ENCODE measurements around the gene NOL6. TPM values are rescaled to one million over a fixed set of nuclear protein-coding genes. Genes with fewer than 3 reads are reported as not detected.
"Not testable (repeated sequence)": the region's sequence is repeated elsewhere in the genome, so short reads cannot be mapped to it uniquely, and the experiment has no call there.

Gene NOL6
- total RNA-seq, 1 donor from 2014 or later: 60.1 TPM

GRCh38 chr9:33517373-33517772 is 43.6 kb upstream of the NOL6 start:
- no peaks in the 10 kb centered on the region for H3K27me3 ChIP-seq (ENCODE audit: insufficient read depth, low read length)
- H3K9me3 Mint-ChIP-seq (ENCODE audit: unreplicated experiment): no peaks in the 10 kb centered on the region
- H3K9ac ChIP-seq (ENCODE audit: low read length): no peak overlapping the region
- no peak overlapping the region for H3K27ac ChIP-seq (ENCODE audit: low read depth, low read length)
- no peak for TF ChIP-seq EZH2 (IDR thresholded peaks at IDR 0.05; ENCODE audit: insufficient read depth, low read length)
- TF ChIP-seq CTCF (IDR thresholded peaks at IDR 0.05; ENCODE audit: insufficient read depth, low read depth, low read length): peak; percentile 73
- H3K4me3 ChIP-seq (ENCODE audit: insufficient read depth, low read depth, low read length): no peak overlapping the region
- no peaks in the 10 kb centered on the region for H3K36me3 ChIP-seq (ENCODE audit: insufficient read depth, low read length)
- FAIRE-seq: peak; percentile 67
- no peaks in the 10 kb centered on the region for H4K20me1 ChIP-seq (ENCODE audit: insufficient read depth, low read length)
- H3K4me3 Mint-ChIP-seq (ENCODE audit: unreplicated experiment): no peak overlapping the region
- H3K36me3 Mint-ChIP-seq (ENCODE audit: low read depth, unreplicated experiment): peaks cover 3% of the 10 kb centered on the region
- no peaks in the 10 kb centered on the region for H3K4me1 ChIP-seq (ENCODE audit: insufficient read depth, low read length)
- H3K27me3 Mint-ChIP-seq (ENCODE audit: low read depth, unreplicated experiment): no peaks in the 10 kb centered on the region
- peaks cover 14% of the 10 kb centered on the region for H3K4me1 Mint-ChIP-seq (ENCODE audit: low read depth, unreplicated experiment)
- H3K9me3 ChIP-seq (ENCODE audit: insufficient read depth, low read depth, low read length): no peaks in the 10 kb centered on the region
- H3K27ac Mint-ChIP-seq (ENCODE audit: unreplicated experiment): peak overlapping the region; percentile 58
- no peak overlapping the region for H2AFZ ChIP-seq (ENCODE audit: low read depth, low read length)
- peak; percentile 12 for DNase-seq (ENCODE audit: low read depth)
- no peaks in the 10 kb centered on the region for H3K79me2 ChIP-seq (ENCODE audit: insufficient read depth, low read length)
- H3K4me2 ChIP-seq (ENCODE audit: low read length): no peak overlapping the region

GRCh38 chr9:33516397-33516796 is 42.7 kb upstream of the NOL6 start:
- peaks cover 14% of the 10 kb centered on the region for H3K4me1 Mint-ChIP-seq (ENCODE audit: low read depth, unreplicated experiment)
- not testable (repeated sequence) for H3K9me3 Mint-ChIP-seq (ENCODE audit: unreplicated experiment); H3K36me3 Mint-ChIP-seq (ENCODE audit: low read depth, unreplicated experiment); H3K79me2 ChIP-seq (ENCODE audit: insufficient read depth, low read length); DNase-seq (ENCODE audit: low read depth); H2AFZ ChIP-seq (ENCODE audit: low read depth, low read length); H3K27me3 ChIP-seq (ENCODE audit: insufficient read depth, low read length); H3K4me3 ChIP-seq (ENCODE audit: insufficient read depth, low read depth, low read length); FAIRE-seq; H3K9ac ChIP-seq (ENCODE audit: low read length); H3K4me2 ChIP-seq (ENCODE audit: low read length); H3K4me1 ChIP-seq (ENCODE audit: insufficient read depth, low read length); H3K27me3 Mint-ChIP-seq (ENCODE audit: low read depth, unreplicated experiment); H3K9me3 ChIP-seq (ENCODE audit: insufficient read depth, low read depth, low read length); H3K27ac ChIP-seq (ENCODE audit: low read depth, low read length); H3K27ac Mint-ChIP-seq (ENCODE audit: unreplicated experiment); H4K20me1 ChIP-seq (ENCODE audit: insufficient read depth, low read length); H3K36me3 ChIP-seq (ENCODE audit: insufficient read depth, low read length); H3K4me3 Mint-ChIP-seq (ENCODE audit: unreplicated experiment)

GRCh38 chr9:33515342-33515995 is 41.7 kb upstream of the NOL6 start:
- H3K4me1 Mint-ChIP-seq (ENCODE audit: low read depth, unreplicated experiment): peaks cover 14% of the 10 kb centered on the region
- H3K9me3 ChIP-seq (ENCODE audit: insufficient read depth, low read depth, low read length); H3K9ac ChIP-seq (ENCODE audit: low read length); H3K9me3 Mint-ChIP-seq (ENCODE audit: unreplicated experiment); FAIRE-seq; H3K4me3 Mint-ChIP-seq (ENCODE audit: unreplicated experiment); H3K36me3 Mint-ChIP-seq (ENCODE audit: low read depth, unreplicated experiment); H3K27ac ChIP-seq (ENCODE audit: low read depth, low read length); H4K20me1 ChIP-seq (ENCODE audit: insufficient read depth, low read length); H3K4me1 ChIP-seq (ENCODE audit: insufficient read depth, low read length); H3K4me2 ChIP-seq (ENCODE audit: low read length); H3K27me3 ChIP-seq (ENCODE audit: insufficient read depth, low read length); H3K79me2 ChIP-seq (ENCODE audit: insufficient read depth, low read length); H3K27me3 Mint-ChIP-seq (ENCODE audit: low read depth, unreplicated experiment); DNase-seq (ENCODE audit: low read depth); H3K27ac Mint-ChIP-seq (ENCODE audit: unreplicated experiment); H3K4me3 ChIP-seq (ENCODE audit: insufficient read depth, low read depth, low read length); H2AFZ ChIP-seq (ENCODE audit: low read depth, low read length); H3K36me3 ChIP-seq (ENCODE audit: insufficient read depth, low read length): not testable (repeated sequence)

GRCh38 chr9:33512535-33512934 is 38.8 kb upstream of the NOL6 start:
- not testable (repeated sequence) for H3K27me3 Mint-ChIP-seq (ENCODE audit: low read depth, unreplicated experiment); H3K4me1 Mint-ChIP-seq (ENCODE audit: low read depth, unreplicated experiment); FAIRE-seq

GRCh38 chr9:33511184-33511517 is 37.4 kb upstream of the NOL6 start:
- not testable (repeated sequence) for H4K20me1 ChIP-seq (ENCODE audit: insufficient read depth, low read length); H3K79me2 ChIP-seq (ENCODE audit: insufficient read depth, low read length); DNase-seq (ENCODE audit: low read depth); FAIRE-seq; H3K36me3 Mint-ChIP-seq (ENCODE audit: low read depth, unreplicated experiment); H3K27me3 ChIP-seq (ENCODE audit: insufficient read depth, low read length); H3K36me3 ChIP-seq (ENCODE audit: insufficient read depth, low read length); H3K9me3 ChIP-seq (ENCODE audit: insufficient read depth, low read depth, low read length); H3K4me1 ChIP-seq (ENCODE audit: insufficient read depth, low read length); H3K9me3 Mint-ChIP-seq (ENCODE audit: unreplicated experiment); H3K27me3 Mint-ChIP-seq (ENCODE audit: low read depth, unreplicated experiment)
- H2AFZ ChIP-seq (ENCODE audit: low read depth, low read length): peak overlapping the region; percentile 93
- H3K27ac ChIP-seq (ENCODE audit: low read depth, low read length): peak overlapping the region; percentile 97
- peak overlapping the region; percentile 99 for H3K27ac Mint-ChIP-seq (ENCODE audit: unreplicated experiment)
- peak overlapping the region; percentile 86 for H3K4me2 ChIP-seq (ENCODE audit: low read length)
- H3K9ac ChIP-seq (ENCODE audit: low read length): peak overlapping the region; percentile 92
- peak overlapping the region; percentile 93 for H3K4me3 Mint-ChIP-seq (ENCODE audit: unreplicated experiment)
- H3K4me3 ChIP-seq (ENCODE audit: insufficient read depth, low read depth, low read length): peak overlapping the region; percentile 72
- peaks cover 17% of the 10 kb centered on the region for H3K4me1 Mint-ChIP-seq (ENCODE audit: low read depth, unreplicated experiment)

More at GRCh38 chr9:33512535-33512934, 38.8 kb upstream of the NOL6 start:
- H3K4me1 ChIP-seq (ENCODE audit: insufficient read depth, low read length); H3K79me2 ChIP-seq (ENCODE audit: insufficient read depth, low read length); H3K4me3 Mint-ChIP-seq (ENCODE audit: unreplicated experiment); H3K9me3 ChIP-seq (ENCODE audit: insufficient read depth, low read depth, low read length); H3K27ac ChIP-seq (ENCODE audit: low read depth, low read length); H3K9me3 Mint-ChIP-seq (ENCODE audit: unreplicated experiment); H3K4me3 ChIP-seq (ENCODE audit: insufficient read depth, low read depth, low read length); H3K9ac ChIP-seq (ENCODE audit: low read length); H3K27ac Mint-ChIP-seq (ENCODE audit: unreplicated experiment); H3K4me2 ChIP-seq (ENCODE audit: low read length); H4K20me1 ChIP-seq (ENCODE audit: insufficient read depth, low read length); H2AFZ ChIP-seq (ENCODE audit: low read depth, low read length); H3K36me3 Mint-ChIP-seq (ENCODE audit: low read depth, unreplicated experiment); H3K36me3 ChIP-seq (ENCODE audit: insufficient read depth, low read length); H3K27me3 ChIP-seq (ENCODE audit: insufficient read depth, low read length): not testable (repeated sequence)
- peak; percentile 47 for DNase-seq (ENCODE audit: low read depth)
